ENCODE results near the gene CCDC149. TPM values are rescaled to one million over a fixed set of nuclear protein-coding genes. Genes with fewer than 3 reads are reported as not detected.

Gene CCDC149
- total and polyA plus RNA-seq, 2 of the 4 experiments (the other 2 are of a cell fraction): 6.7 to 7.0 TPM

- Histone ChIP-seq H3K23ac (ENCODE audit: low read depth, low read length) (no peak overlapping the region), H3K4me1 (ENCODE audit: control insufficient read depth, insufficient read depth, low read length) (peaks cover 11% of the 10 kb centered on the region), H3K56ac (ENCODE audit: extremely low read depth, insufficient read depth, low read length) (no peak overlapping the region), H3K4ac (ENCODE audit: low read depth, low read length) (no peak overlapping the region), H3K4me2 (ENCODE audit: low read depth, low read length) (no peak overlapping the region), H2AFZ (replicated peaks; ENCODE audit: low read length, poor library complexity) (no peak overlapping the region), H3K27me3 (ENCODE audit: control insufficient read depth, insufficient read depth, low read length) (no peaks in the 10 kb centered on the region; the same call in 1 of the 2 replicates), H4K8ac (ENCODE audit: low read depth in 2 of 2, low read length in 2 of 2) (no peak overlapping the region), H3K36me3 (ENCODE audit: control insufficient read depth, insufficient read depth, low read length) (no peaks in the 10 kb centered on the region; the same call in 1 of the 2 replicates), H2BK20ac (ENCODE audit: low read depth, low read length) (no peak overlapping the region), H3K4me3 (ENCODE audit: insufficient read depth, low read depth, low read length) (no peak overlapping the region), H2AK9ac (replicated peaks; ENCODE audit: low read depth, low read length, poor library complexity) (no peak overlapping the region), H2AK5ac (ENCODE audit: low read depth, low read length) (no peak overlapping the region), H3K14ac (replicated peaks; ENCODE audit: low read depth, low read length) (no peak overlapping the region), H4K91ac (ENCODE audit: insufficient read depth, low read depth, low read length) (no peak overlapping the region), H2BK15ac (ENCODE audit: low read depth, low read length) (no peak overlapping the region), H4K20me1 (ENCODE audit: insufficient read depth, low read length) (no peaks in the 10 kb centered on the region), H3K18ac (ENCODE audit: low read depth, low read length) (no peak overlapping the region), H3K79me1 (ENCODE audit: low read depth in 1 of 2, low read length in 2 of 2) (no peaks in the 10 kb centered on the region), H2BK5ac (ENCODE audit: low read depth, low read length, poor library complexity, severe bottlenecking) (no peak overlapping the region), H4K5ac (ENCODE audit: low read depth, low read length) (no peak overlapping the region), H3K9me3 (ENCODE audit: control insufficient read depth, insufficient read depth, low read length) (no peaks in the 10 kb centered on the region), H3K27ac (ENCODE audit: insufficient read depth, low read length) (no peak overlapping the region), H3K9ac (ENCODE audit: low read depth, low read length) (no peak overlapping the region), H2BK120ac (ENCODE audit: low read depth, low read length) (no peak overlapping the region), H3K9me1 (ENCODE audit: insufficient read depth, low read length) (peaks cover 9% of the 10 kb centered on the region)
- TF ChIP-seq USF2 (IDR thresholded peaks at IDR 0.05; ENCODE audit: low read depth, low read length) (no peak), CHD1 (IDR thresholded peaks at IDR 0.05; ENCODE audit: low read depth, low read length) (no peak), MXI1 (IDR thresholded peaks at IDR 0.05; ENCODE audit: borderline replicate concordance, low read depth, low read length) (no peak), SMC3 (IDR thresholded peaks at IDR 0.05; ENCODE audit: low read depth, low read length) (no peak), RCOR1 (IDR thresholded peaks at IDR 0.05; ENCODE audit: insufficient replicate concordance, low read length) (no peak), NFE2L2 (IDR thresholded peaks at IDR 0.05; ENCODE audit: low read depth, low read length) (no peak), RFX5 (IDR thresholded peaks at IDR 0.05; ENCODE audit: low read depth, low read length) (no peak), POLR2A (IDR thresholded peaks at IDR 0.05; ENCODE audit: low read depth, low read length) (no peak)
- dilution Hi-C loops (cut with HindIII; ENCODE audit: low sequenced_read_pairs, unreplicated experiment): no loop called here
- ATAC-seq (ENCODE audit: low read depth) (no peak), DNase-seq (no peak)
- intact Hi-C loops (cut with micrococcal nuclease): loop anchor here (10.0 kb wide), 1 partner anchor 324 kb away; no protein-coding TSS in a partner anchor
- ChIA-PET CTCF (no interaction called here), POLR2A (ENCODE audit: unreplicated experiment) (no interaction called here)
- BruUV-seq (replicated peaks): no TSS peak
- in situ Hi-C loops (cut with MboI; ENCODE audit: low sequenced_read_pairs): no loop called here
- WGBS, 2 experiments (ENCODE audit: extremely low coverage in 2 of 2, insufficient read length in 1 of 2): 91% methylated on average over 5 of the region's 13 CpGs; no CpG with 5 or more reads in 1 of the 2 experiments
Measured at GRCh38 chr4:24799196-24799543, 113.7 kb downstream of the CCDC149 start.

Measured in IMR-90 (cell line).